HepG2 (cell line): ENCODE results near the gene DQX1. TPM values are rescaled to one million over a fixed set of nuclear protein-coding genes. Genes with fewer than 3 reads are reported as not detected.

ENCODE experiments used
- EZH2 ChIP-seq: conservative IDR thresholded peaks from 2 replicates; pipeline ENCODE4 v1.6.1; 2012; ENCODE audit warnings: mild to moderate bottlenecking, low read depth, low read length, moderate library complexity
- HNRNPL ChIP-seq: fragments of 200-400 bp; formaldehyde crosslinking; IDR thresholded peaks from 2 replicates; pipeline ENCODE4 v1.6.1; 2017; ENCODE audit warnings: mild to moderate bottlenecking, low read depth, low read length
- KDM2A ChIP-seq: sonication (generic); formaldehyde crosslinking; IDR thresholded peaks from 2 replicates; pipeline ENCODE4 v1.4.0; 2020; ENCODE audit warnings: low read depth, missing genetic modification reagents, borderline replicate concordance
- MAFF ChIP-seq: IDR thresholded peaks from 2 replicates; pipeline ENCODE4 v1.6.1; 2011; ENCODE audit warnings: low read depth, low read length, improper control_type of control experiment
- RELA ChIP-seq: sonication (generic); formaldehyde crosslinking; IDR thresholded peaks from 2 replicates; pipeline ENCODE4 v1.4.0; 2020; ENCODE audit warnings: missing genetic modification reagents
- REPIN1 ChIP-seq: sonication (generic); formaldehyde crosslinking; IDR thresholded peaks from 2 replicates; pipeline ENCODE4 v1.8.0; 2022; ENCODE audit warnings: missing genetic modification reagents, low read depth, mild to moderate bottlenecking, borderline replicate concordance
- SMAD9 ChIP-seq: sonication (generic); formaldehyde crosslinking; IDR thresholded peaks from 2 replicates; pipeline ENCODE4 v1.5.1; 2020; ENCODE audit warnings: mild to moderate bottlenecking, missing genetic modification reagents
- SRY ChIP-seq: sonication (generic); formaldehyde crosslinking; IDR thresholded peaks from 2 replicates; pipeline ENCODE4 v1.8.0; 2022; ENCODE audit warnings: mild to moderate bottlenecking, missing genetic modification reagents
- TEAD3 ChIP-seq: optimal IDR thresholded peaks from 2 replicates; pipeline ENCODE3; 2016; ENCODE audit warnings: borderline replicate concordance
- ZNF317 ChIP-seq: sonication (generic); formaldehyde crosslinking; IDR thresholded peaks from 2 replicates; pipeline ENCODE4 v1.5.0; 2020; ENCODE audit warnings: mild to moderate bottlenecking, missing genetic modification reagents
- ZNF329 ChIP-seq: sonication (generic); formaldehyde crosslinking; IDR thresholded peaks from 2 replicates; pipeline ENCODE4 v1.9.0; 2021; ENCODE audit warnings: low read depth, mild to moderate bottlenecking, missing genetic modification reagents
- ZNF337 ChIP-seq: sonication (generic); formaldehyde crosslinking; IDR thresholded peaks from 2 replicates; pipeline ENCODE4 v1.5.1; 2020; ENCODE audit warnings: missing genetic modification reagents, low read depth, mild to moderate bottlenecking, borderline replicate concordance
- ZNF34 ChIP-seq: sonication (generic); formaldehyde crosslinking; IDR thresholded peaks from 2 replicates; pipeline ENCODE4 v1.4.0; 2020; ENCODE audit warnings: mild to moderate bottlenecking, missing genetic modification reagents, borderline replicate concordance
- ZNF432 ChIP-seq: sonication (generic); formaldehyde crosslinking; IDR thresholded peaks from 2 replicates; pipeline ENCODE4 v1.5.0; 2020; ENCODE audit warnings: missing genetic modification reagents, mild to moderate bottlenecking, borderline replicate concordance
- ZNF567 ChIP-seq: sonication (generic); formaldehyde crosslinking; IDR thresholded peaks from 2 replicates; pipeline ENCODE4 v1.8.1; 2023; ENCODE audit warnings: mild to moderate bottlenecking, missing genetic modification reagents, borderline replicate concordance
- ZNF615 ChIP-seq: sonication (generic); formaldehyde crosslinking; IDR thresholded peaks from 2 replicates; pipeline ENCODE4 v1.5.0; 2020; ENCODE audit warnings: mild to moderate bottlenecking, missing genetic modification reagents, borderline replicate concordance
- ZNF782 ChIP-seq: sonication (generic); formaldehyde crosslinking; IDR thresholded peaks from 2 replicates; pipeline ENCODE4 v1.4.0; 2020; ENCODE audit warnings: missing genetic modification reagents, mild to moderate bottlenecking, borderline replicate concordance
- ZSCAN12 ChIP-seq: sonication (generic); formaldehyde crosslinking; IDR thresholded peaks from 2 replicates; pipeline ENCODE4 v1.9.0; 2021; ENCODE audit warnings: mild to moderate bottlenecking, missing genetic modification reagents
- polyA plus RNA-seq, 8 experiments: library from polyadenylated mRNA; depleted of rRNA in 3 of 8; stranded (reverse) in 7 of 8; unstranded in 1 of 8; fragments of >200 nt; fragmentation: Illumina TruSeq in 4 of 8; extraction: Trizol in 4 of 8; gene quantifications; 2 replicates each; pipeline versions ENCODE4 v1.2.1 to v1.2.3, GENCODE V29; 2011 to 2016; ENCODE audit warnings: low read depth in 4 of 8, missing spikeins in 1 of 8, mixed read lengths in 1 of 8; ENCODE audit not compliant: insufficient read depth in 1 of 8
- total RNA-seq, 5 experiments: library from RNA; depleted of rRNA; stranded (reverse); fragments of >200 nt; fragmentation: Illumina TruSeq; extraction: Trizol; gene quantifications; 2 replicates each; pipeline ENCODE4 v1.2.3, GENCODE V29; 2016; ENCODE audit warnings: low read depth in 1 of 5
- TF ChIP-seq, protein P1 (sequence below): sonication (generic); formaldehyde crosslinking; IDR thresholded peaks from 2 replicates; pipeline ENCODE4 v1.5.1; 2020; ENCODE audit warnings: missing genetic modification reagents, mild to moderate bottlenecking, borderline replicate concordance
- TF ChIP-seq, protein P2 (sequence below): sonication (generic); formaldehyde crosslinking; IDR thresholded peaks from 2 replicates; pipeline ENCODE4 v1.4.0; 2020; ENCODE audit warnings: mild to moderate bottlenecking, missing genetic modification reagents
- TF ChIP-seq, protein P3 (sequence below): sonication (generic); formaldehyde crosslinking; IDR thresholded peaks from 2 replicates; pipeline ENCODE4 v1.8.1; 2022; ENCODE audit warnings: mild to moderate bottlenecking, missing genetic modification reagents
- TF ChIP-seq, protein P4 (sequence below): sonication (generic); formaldehyde crosslinking; IDR thresholded peaks from 2 replicates; pipeline ENCODE4 v1.4.0; 2020; ENCODE audit warnings: missing genetic modification reagents; ENCODE audit errors: not compliant biosample characterization

The DQX1 gene
- total and polyA plus RNA-seq, 2 of the 13 experiments (the other 11 are each of a cell fraction or from before 2014, with no cell fraction given), result 27.6 to 89.8 TPM

DNA sequence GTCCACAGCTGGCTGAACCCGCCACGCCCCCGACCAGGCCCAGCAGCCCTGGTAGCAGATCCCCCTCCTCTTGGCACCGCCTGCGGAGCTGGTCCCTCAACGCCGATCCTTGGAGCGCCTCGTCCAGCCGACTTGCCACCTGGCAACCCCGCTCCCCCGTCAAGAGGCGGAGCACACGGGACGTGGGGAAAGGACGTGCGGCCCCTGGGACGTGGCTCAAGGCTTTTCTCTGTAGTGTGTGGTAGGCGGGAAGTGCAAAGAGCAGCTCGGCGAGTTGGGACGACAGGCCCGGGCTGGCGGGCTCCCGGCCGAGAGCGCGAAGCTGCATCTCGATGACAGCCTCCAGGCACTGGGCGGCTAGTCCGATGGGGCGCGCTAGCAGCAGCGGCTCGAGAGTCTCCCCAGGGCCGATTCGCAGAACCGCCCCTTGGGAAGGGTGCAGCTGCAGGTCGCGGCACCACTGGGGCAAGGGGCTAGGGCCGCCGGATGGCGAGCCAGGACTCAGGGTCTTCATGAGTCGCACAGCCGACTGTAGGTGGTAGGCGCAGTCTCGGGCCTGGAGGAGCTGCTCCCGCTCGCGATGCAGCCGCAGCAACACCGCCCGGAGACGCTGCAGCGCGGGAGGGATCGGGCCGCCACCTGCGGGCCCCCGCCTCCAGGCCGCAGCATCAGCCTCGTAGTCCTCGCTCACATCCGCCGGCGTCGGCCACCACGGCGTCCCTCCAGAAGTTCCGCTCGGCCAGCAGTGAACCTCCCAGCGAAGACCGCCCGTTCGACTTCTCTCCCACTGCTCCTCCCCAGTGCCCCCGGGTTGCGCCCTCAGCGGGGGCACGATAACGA is 43.9 kb downstream of the DQX1 start (continued):
- TF ChIP-seq TEAD3 (CRISPR knock-in tag) (no peak), HNRNPL (0 out of 2 replicates have a peak, but pooled peaks have one; percentile 50), RELA (CRISPR knock-in tag) (0 out of 2 replicates have a peak, but pooled peaks have one; percentile 34), EZH2 (no peak), REPIN1 (CRISPR knock-in tag) (peak; percentile 80), MAFF (no peak), ZNF432 (CRISPR knock-in tag) (no peak), ZNF567 (no peak; the same call in 1 of the 2 replicates), ZNF782 (CRISPR knock-in tag) (no peak; the same call in 1 of the 2 replicates), KDM2A (CRISPR knock-in tag) (no peak; the same call in 1 of the 2 replicates), ZSCAN12 (CRISPR knock-in tag) (no peak), SMAD9 (CRISPR knock-in tag) (peak; percentile 25; the same call in 1 of the 2 replicates), ZNF615 (CRISPR knock-in tag) (no peak), SRY (CRISPR knock-in tag) (0 out of 2 replicates have a peak, but pooled peaks have one; percentile 20), ZNF337 (0 out of 2 replicates have a peak, but pooled peaks have one; percentile 84), ZNF34 (CRISPR knock-in tag) (0 out of 2 replicates have a peak, but pooled peaks have one; percentile 18), ZNF329 (CRISPR knock-in tag) (no peak), ZNF317 (CRISPR knock-in tag) (peak; percentile 58; the same call in 1 of the 2 replicates)
- TF ChIP-seq, protein P1, sequence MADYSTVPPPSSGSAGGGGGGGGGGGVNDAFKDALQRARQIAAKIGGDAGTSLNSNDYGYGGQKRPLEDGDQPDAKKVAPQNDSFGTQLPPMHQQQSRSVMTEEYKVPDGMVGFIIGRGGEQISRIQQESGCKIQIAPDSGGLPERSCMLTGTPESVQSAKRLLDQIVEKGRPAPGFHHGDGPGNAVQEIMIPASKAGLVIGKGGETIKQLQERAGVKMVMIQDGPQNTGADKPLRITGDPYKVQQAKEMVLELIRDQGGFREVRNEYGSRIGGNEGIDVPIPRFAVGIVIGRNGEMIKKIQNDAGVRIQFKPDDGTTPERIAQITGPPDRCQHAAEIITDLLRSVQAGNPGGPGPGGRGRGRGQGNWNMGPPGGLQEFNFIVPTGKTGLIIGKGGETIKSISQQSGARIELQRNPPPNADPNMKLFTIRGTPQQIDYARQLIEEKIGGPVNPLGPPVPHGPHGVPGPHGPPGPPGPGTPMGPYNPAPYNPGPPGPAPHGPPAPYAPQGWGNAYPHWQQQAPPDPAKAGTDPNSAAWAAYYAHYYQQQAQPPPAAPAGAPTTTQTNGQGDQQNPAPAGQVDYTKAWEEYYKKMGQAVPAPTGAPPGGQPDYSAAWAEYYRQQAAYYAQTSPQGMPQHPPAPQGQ, result peak; percentile 88; the same call in 1 of the 2 replicates
- TF ChIP-seq, protein P2, sequence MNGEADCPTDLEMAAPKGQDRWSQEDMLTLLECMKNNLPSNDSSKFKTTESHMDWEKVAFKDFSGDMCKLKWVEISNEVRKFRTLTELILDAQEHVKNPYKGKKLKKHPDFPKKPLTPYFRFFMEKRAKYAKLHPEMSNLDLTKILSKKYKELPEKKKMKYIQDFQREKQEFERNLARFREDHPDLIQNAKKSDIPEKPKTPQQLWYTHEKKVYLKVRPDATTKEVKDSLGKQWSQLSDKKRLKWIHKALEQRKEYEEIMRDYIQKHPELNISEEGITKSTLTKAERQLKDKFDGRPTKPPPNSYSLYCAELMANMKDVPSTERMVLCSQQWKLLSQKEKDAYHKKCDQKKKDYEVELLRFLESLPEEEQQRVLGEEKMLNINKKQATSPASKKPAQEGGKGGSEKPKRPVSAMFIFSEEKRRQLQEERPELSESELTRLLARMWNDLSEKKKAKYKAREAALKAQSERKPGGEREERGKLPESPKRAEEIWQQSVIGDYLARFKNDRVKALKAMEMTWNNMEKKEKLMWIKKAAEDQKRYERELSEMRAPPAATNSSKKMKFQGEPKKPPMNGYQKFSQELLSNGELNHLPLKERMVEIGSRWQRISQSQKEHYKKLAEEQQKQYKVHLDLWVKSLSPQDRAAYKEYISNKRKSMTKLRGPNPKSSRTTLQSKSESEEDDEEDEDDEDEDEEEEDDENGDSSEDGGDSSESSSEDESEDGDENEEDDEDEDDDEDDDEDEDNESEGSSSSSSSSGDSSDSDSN (CRISPR knock-in tag), result peak; percentile 97; the same call in 1 of the 2 replicates
- TF ChIP-seq, protein P3, sequence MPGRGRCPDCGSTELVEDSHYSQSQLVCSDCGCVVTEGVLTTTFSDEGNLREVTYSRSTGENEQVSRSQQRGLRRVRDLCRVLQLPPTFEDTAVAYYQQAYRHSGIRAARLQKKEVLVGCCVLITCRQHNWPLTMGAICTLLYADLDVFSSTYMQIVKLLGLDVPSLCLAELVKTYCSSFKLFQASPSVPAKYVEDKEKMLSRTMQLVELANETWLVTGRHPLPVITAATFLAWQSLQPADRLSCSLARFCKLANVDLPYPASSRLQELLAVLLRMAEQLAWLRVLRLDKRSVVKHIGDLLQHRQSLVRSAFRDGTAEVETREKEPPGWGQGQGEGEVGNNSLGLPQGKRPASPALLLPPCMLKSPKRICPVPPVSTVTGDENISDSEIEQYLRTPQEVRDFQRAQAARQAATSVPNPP (CRISPR knock-in tag), result peak; percentile 63; the same call in 1 of the 2 replicates
- TF ChIP-seq, protein P4, sequence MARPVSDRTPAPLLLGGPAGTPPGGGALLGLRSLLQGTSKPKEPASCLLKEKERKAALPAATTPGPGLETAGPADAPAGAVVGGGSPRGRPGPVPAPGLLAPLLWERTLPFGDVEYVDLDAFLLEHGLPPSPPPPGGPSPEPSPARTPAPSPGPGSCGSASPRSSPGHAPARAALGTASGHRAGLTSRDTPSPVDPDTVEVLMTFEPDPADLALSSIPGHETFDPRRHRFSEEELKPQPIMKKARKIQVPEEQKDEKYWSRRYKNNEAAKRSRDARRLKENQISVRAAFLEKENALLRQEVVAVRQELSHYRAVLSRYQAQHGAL (CRISPR knock-in tag), result peak; percentile 74
